K562 (cell line): ENCODE measurements around the gene TBX3.

Source experiments
- CBFB ChIP-seq: sonication (generic); formaldehyde crosslinking; IDR thresholded peaks from 2 replicates; pipeline ENCODE4 v1.4.0; 2020; ENCODE audit warnings: mild to moderate bottlenecking, missing genetic modification reagents
- CHAMP1 ChIP-seq: fragments of 450-650 bp; IDR thresholded peaks from 2 replicates; pipeline ENCODE4 v1.6.1; 2016; ENCODE audit warnings: mild to moderate bottlenecking
- CREM ChIP-seq: IDR thresholded peaks from 2 replicates; pipeline ENCODE4 v1.6.1; 2014; ENCODE audit warnings: antibody characterized with exemption, low read depth
- JUNB ChIP-seq: fragments of 450-650 bp; formaldehyde crosslinking; conservative IDR thresholded peaks from 2 replicates; pipeline ENCODE4 v1.4.0; 2020; ENCODE audit warnings: mild to moderate bottlenecking
- MAFK ChIP-seq: IDR thresholded peaks from 2 replicates; pipeline ENCODE4 v1.6.1; 2011; ENCODE audit warnings: low read length, improper control_type of control experiment
- MEF2A ChIP-seq: IDR thresholded peaks from 2 replicates; pipeline ENCODE4 v1.6.1; 2011; ENCODE audit warnings: low read depth, mild to moderate bottlenecking, low read length, moderate library complexity; ENCODE audit not compliant: control insufficient read depth
- NR2C1 ChIP-seq, 2 experiments: fragments of 450-650 bp; IDR thresholded peaks; 2 replicates each; pipeline ENCODE4 v1.6.1; 2017; ENCODE audit warnings: mild to moderate bottlenecking in 2 of 2, antibody characterized with exemption in 1 of 2, inconsistent platforms in 1 of 2, missing compliant biosample characterization in 1 of 2, missing genetic modification characterization in 1 of 2
- POLR2A ChIP-seq: fragments of 450-650 bp; conservative IDR thresholded peaks from 2 replicates; pipeline ENCODE4 v1.6.1; 2016
- SREBF1 ChIP-seq: fragments of 150-350 bp; IDR thresholded peaks from 2 replicates; pipeline ENCODE4 v1.6.1; 2014; ENCODE audit warnings: antibody characterized with exemption, low read depth, low read length, borderline replicate concordance
- ZBTB17 ChIP-seq: fragments of 450-650 bp; formaldehyde crosslinking; IDR thresholded peaks from 2 replicates; pipeline ENCODE4 v1.4.0; 2020; ENCODE audit warnings: mild to moderate bottlenecking
- ZNF444 ChIP-seq: fragments of 250-450 bp; sonication (Bioruptor Pico); IDR thresholded peaks from 2 replicates; pipeline ENCODE4 v1.4.0; 2020; ENCODE audit warnings: mild to moderate bottlenecking, moderate library complexity
- TF ChIP-seq, protein P1 (sequence below): fragments of 250-450 bp; sonication (Bioruptor Pico); IDR thresholded peaks from 2 replicates; pipeline ENCODE4 v1.5.0; 2022; ENCODE audit warnings: mild to moderate bottlenecking

GRCh38 chr12:114658002-114658441 lies 26.0 kb downstream of the TBX3 start:
- TF ChIP-seq ZNF444 (CRISPR knock-in tag) (no peak), MAFK (no peak), ZBTB17 (no peak), CBFB (no peak), JUNB (CRISPR knock-in tag) (no peak), MEF2A (no peak), CREM (no peak), CHAMP1 (no peak), POLR2A (no peak), SREBF1 (no peak), NR2C1 (IDR thresholded peaks at IDR 0.05) (no peak), NR2C1 (tag; IDR thresholded peaks at IDR 0.05) (no peak)
- TF ChIP-seq, protein P1, sequence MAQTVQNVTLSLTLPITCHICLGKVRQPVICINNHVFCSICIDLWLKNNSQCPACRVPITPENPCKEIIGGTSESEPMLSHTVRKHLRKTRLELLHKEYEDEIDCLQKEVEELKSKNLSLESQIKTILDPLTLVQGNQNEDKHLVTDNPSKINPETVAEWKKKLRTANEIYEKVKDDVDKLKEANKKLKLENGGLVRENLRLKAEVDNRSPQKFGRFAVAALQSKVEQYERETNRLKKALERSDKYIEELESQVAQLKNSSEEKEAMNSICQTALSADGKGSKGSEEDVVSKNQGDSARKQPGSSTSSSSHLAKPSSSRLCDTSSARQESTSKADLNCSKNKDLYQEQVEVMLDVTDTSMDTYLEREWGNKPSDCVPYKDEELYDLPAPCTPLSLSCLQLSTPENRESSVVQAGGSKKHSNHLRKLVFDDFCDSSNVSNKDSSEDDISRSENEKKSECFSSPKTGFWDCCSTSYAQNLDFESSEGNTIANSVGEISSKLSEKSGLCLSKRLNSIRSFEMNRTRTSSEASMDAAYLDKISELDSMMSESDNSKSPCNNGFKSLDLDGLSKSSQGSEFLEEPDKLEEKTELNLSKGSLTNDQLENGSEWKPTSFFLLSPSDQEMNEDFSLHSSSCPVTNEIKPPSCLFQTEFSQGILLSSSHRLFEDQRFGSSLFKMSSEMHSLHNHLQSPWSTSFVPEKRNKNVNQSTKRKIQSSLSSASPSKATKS: no peak
